NCI-H2107 treated with DMSO at 0.1 percent for 48 hours (cell line): ENCODE data around the gene ZNF579.
"Not testable (repeated sequence)": the region's sequence is repeated elsewhere in the genome, so short reads cannot be mapped to it uniquely, and the experiment has no call there.

Experiments
- DNase-seq: peaks from one replicate; lab custom pipeline; 2025; ENCODE audit not compliant: unreplicated experiment; lab: John Stamatoyannopoulos, UW

Gene ZNF579

GRCh38 chr19:55594996-55595545 lies 14.4 kb upstream of the ZNF579 start:
- no peak for DNase-seq

- DNase-seq: no peak
These were observed 12.6 kb upstream of the ZNF579 start for GRCh38 chr19:55593096-55593772.

- DNase-seq: no peak
These were observed 11.9 kb upstream of the ZNF579 start for GRCh38 chr19:55592391-55593090.

- DNase-seq: no peak
These were observed 10.9 kb upstream of the ZNF579 start for GRCh38 chr19:55591555-55591954.

GRCh38 chr19:55590617-55591016 lies 10.0 kb upstream of the ZNF579 start:
- no peak for DNase-seq

GRCh38 chr19:55590109-55590508 lies 9.5 kb upstream of the ZNF579 start:
- no peak for DNase-seq

GRCh38 chr19:55588738-55589137 lies 8.1 kb upstream of the ZNF579 start:
- no peak for DNase-seq

- DNase-seq: peak; percentile 80
These were observed 6.5 kb upstream of the ZNF579 start for GRCh38 chr19:55586976-55587668.

GRCh38 chr19:55585658-55586339 lies 5.2 kb upstream of the ZNF579 start:
- DNase-seq: peak; percentile 86

GRCh38 chr19:55584871-55585270 lies 4.2 kb upstream of the ZNF579 start:
- DNase-seq: no peak

- DNase-seq: not testable (repeated sequence)
These were observed 3.2 kb upstream of the ZNF579 start for GRCh38 chr19:55583897-55584296.

GRCh38 chr19:55582284-55582683 lies 1.6 kb upstream of the ZNF579 start:
- not testable (repeated sequence) for DNase-seq

GRCh38 chr19:55581823-55582223 lies 1.2 kb upstream of the ZNF579 start:
- DNase-seq: no peak

GRCh38 chr19:55581145-55581822 lies 636 bp upstream of the ZNF579 start:
- DNase-seq: no peak

GRCh38 chr19:55579766-55580621 lies 654 bp downstream of the ZNF579 start:
- DNase-seq: no peak

GRCh38 chr19:55578761-55579747 lies 1.6 kb downstream of the ZNF579 start:
- no peak for DNase-seq

GRCh38 chr19:55578031-55578760 lies 2.5 kb downstream of the ZNF579 start:
- DNase-seq: no peak

- no peak for DNase-seq
These were observed 3.9 kb downstream of the ZNF579 start for GRCh38 chr19:55576746-55577145.
